ENCODE measurements around the gene CSE1L.
"Not testable (repeated sequence)": the region's sequence is repeated elsewhere in the genome, so short reads cannot be mapped to it uniquely, and the experiment has no call there.

CSE1L gene

DNA sequence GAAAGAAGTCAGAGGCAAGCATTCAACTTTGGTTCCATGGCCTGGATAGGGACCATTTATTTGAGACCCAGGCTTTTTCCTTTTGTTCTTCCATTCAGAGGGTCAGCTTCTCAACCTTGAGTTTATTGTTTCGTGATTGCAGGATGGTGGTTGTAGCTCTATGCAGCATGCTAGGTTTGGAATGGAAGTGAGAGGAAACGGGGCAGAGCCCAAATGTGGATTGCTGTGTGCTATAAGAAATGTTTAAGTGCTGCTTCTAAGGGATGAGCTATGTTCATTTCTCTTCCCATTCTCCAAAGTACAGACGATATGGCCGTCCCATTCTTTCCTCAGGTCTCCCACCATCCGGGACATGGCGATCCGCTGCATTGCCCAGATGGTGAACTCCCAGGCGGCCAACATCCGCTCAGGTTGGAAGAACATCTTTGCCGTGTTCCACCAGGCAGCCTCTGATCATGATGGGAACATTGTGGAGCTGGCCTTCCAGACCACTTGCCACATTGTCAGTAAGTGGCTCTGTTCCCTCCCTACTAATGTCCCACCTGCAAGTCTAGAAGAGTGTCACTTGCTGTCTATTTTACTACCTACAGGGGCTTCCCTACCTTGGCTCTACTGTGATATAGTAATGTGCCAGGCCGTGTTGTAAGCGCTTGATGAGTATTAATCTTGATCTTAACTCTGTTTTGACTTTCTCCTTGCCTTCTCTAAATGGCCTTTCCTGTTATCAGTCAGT, 36.0 kb upstream of the CSE1L start:
- Histone ChIP-seq H3K27ac (no peak overlapping the region), H3K4me1 (ENCODE audit: control insufficient read depth in 1 of 2, insufficient read depth in 1 of 2, low read depth in 1 of 2, low read length in 1 of 2) (peaks cover 8 to 9% of the 10 kb centered on the region in 2 experiments), H3K27me3 (no peaks in the 10 kb centered on the region), H3K9me3 (no peaks in the 10 kb centered on the region), H3K36me3 (peaks cover 49% of the 10 kb centered on the region), H3K4me3 (ENCODE audit: low read depth in 1 of 2, low read length in 1 of 2) (no peak overlapping the region)
- no peak for TF ChIP-seq CTCF (IDR thresholded peaks at IDR 0.05)

GRCh38 chr20:49024220-49024619, 21.9 kb upstream of the CSE1L start:
- peaks cover 52% of the 10 kb centered on the region for H3K36me3 ChIP-seq
- no peaks in the 10 kb centered on the region for H3K4me1 ChIP-seq (ENCODE audit: control insufficient read depth in 1 of 2, insufficient read depth in 1 of 2, low read depth in 1 of 2, low read length in 1 of 2)

DNA sequence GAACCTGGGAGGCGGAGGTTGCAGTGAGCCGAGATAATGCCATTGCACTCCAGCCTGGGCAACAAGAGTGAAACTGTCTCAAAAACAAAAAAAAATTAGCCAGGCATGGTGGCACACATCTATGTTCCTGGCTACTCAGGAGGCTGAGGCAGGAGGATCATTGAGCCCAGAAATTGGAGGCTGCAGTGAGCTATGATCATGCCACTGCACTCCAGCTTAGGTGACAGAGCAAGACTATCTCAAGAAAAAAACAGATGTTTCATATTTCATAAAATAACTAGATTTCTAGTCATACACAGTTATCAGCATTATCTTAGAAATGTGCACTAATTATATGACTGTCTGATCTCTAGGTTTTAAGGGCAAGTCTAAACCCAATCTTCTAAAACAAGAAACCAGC, 17.9 kb upstream of the CSE1L start:
- H3K27ac ChIP-seq; H3K4me1 ChIP-seq (ENCODE audit: control insufficient read depth in 1 of 2, insufficient read depth in 1 of 2, low read depth in 1 of 2, low read length in 1 of 2); H3K9me3 ChIP-seq; H3K27me3 ChIP-seq; H3K4me3 ChIP-seq (ENCODE audit: low read depth in 1 of 2, low read length in 1 of 2): not testable (repeated sequence)
- H3K36me3 ChIP-seq: peaks cover 39% of the 10 kb centered on the region

More at GRCh38 chr20:49024220-49024619, 21.9 kb upstream of the CSE1L start:
- H3K27me3 ChIP-seq: no peaks in the 10 kb centered on the region
- H3K27ac ChIP-seq: no peak overlapping the region
- no peak overlapping the region for H3K4me3 ChIP-seq (ENCODE audit: low read depth in 1 of 2, low read length in 1 of 2)
- no peaks in the 10 kb centered on the region for H3K9me3 ChIP-seq
- TF ChIP-seq CTCF (IDR thresholded peaks at IDR 0.05): no peak

- Histone ChIP-seq H3K27ac (no peak overlapping the region), H3K4me1 (ENCODE audit: control insufficient read depth in 1 of 2, insufficient read depth in 1 of 2, low read depth in 1 of 2, low read length in 1 of 2) (no peaks in the 10 kb centered on the region), H3K27me3 (no peaks in the 10 kb centered on the region), H3K9me3 (no peaks in the 10 kb centered on the region), H3K4me3 (ENCODE audit: low read depth in 1 of 2, low read length in 1 of 2) (no peak overlapping the region), H3K36me3 (peaks cover 41% of the 10 kb centered on the region)
- no peak for TF ChIP-seq CTCF (IDR thresholded peaks at IDR 0.05)
Measured at GRCh38 chr20:49028684-49029083, 17.4 kb upstream of the CSE1L start.

DNA sequence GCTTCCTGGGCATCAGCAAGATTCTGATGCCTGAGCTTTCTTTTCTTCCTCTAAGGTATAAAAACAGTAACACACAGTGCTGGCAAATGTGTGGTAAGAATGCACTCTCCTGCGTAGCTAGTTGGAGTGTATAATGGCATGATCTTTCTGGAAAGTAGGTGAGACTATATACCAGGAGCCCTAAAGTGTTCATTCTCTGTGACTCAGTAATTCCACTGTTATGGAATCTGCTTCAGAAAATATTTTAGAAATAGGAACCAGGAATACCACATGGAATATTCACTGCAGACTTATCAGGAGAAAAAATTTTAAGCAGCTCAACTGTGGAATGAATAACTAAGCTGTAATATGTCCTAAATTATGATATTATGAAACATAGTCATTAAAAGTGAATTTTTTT, 16.9 kb upstream of the CSE1L start:
- TF ChIP-seq CTCF (IDR thresholded peaks at IDR 0.05): no peak
- Histone ChIP-seq H3K27me3 (no peaks in the 10 kb centered on the region), H3K9me3 (no peaks in the 10 kb centered on the region), H3K27ac (no peak overlapping the region), H3K36me3 (peaks cover 42% of the 10 kb centered on the region), H3K4me1 (ENCODE audit: control insufficient read depth in 1 of 2, insufficient read depth in 1 of 2, low read depth in 1 of 2, low read length in 1 of 2) (no peaks in the 10 kb centered on the region), H3K4me3 (ENCODE audit: low read depth in 1 of 2, low read length in 1 of 2) (no peak overlapping the region)

- Histone ChIP-seq H3K36me3 (peaks cover 29% of the 10 kb centered on the region), H3K4me1 (ENCODE audit: control insufficient read depth in 1 of 2, insufficient read depth in 1 of 2, low read depth in 1 of 2, low read length in 1 of 2) (peaks cover 0 to under 1% of the 10 kb centered on the region in 2 experiments), H3K9me3 (no peaks in the 10 kb centered on the region), H3K27me3 (no peaks in the 10 kb centered on the region), H3K4me3 (ENCODE audit: low read depth in 1 of 2, low read length in 1 of 2) (no peak overlapping the region), H3K27ac (no peak overlapping the region)
- no peak for TF ChIP-seq CTCF (IDR thresholded peaks at IDR 0.05)
Measured at GRCh38 chr20:49030954-49031619, 15.0 kb upstream of the CSE1L start.

Data from neutrophil (primary cell).